K562 (cell line): ENCODE data around the gene KCTD13.

Experiments used
- ATF2 ChIP-seq: sonication (generic); formaldehyde crosslinking; IDR thresholded peaks from 2 replicates; pipeline ENCODE4 v1.8.1; 2022; ENCODE audit warnings: missing genetic modification reagents
- CTCF ChIP-seq, 3 experiments: IDR thresholded peaks in 2 of 3; conservative IDR thresholded peaks in 1 of 3; 2 replicates each; pipeline ENCODE4 v1.5.1; 2011 to 2012; ENCODE audit warnings: low read length in 3 of 3, mild to moderate bottlenecking in 3 of 3, control low read depth in 2 of 3, improper control_type of control experiment in 1 of 3, inconsistent platforms in 1 of 3, low read depth in 1 of 3, mixed read lengths in 1 of 3, moderate library complexity in 1 of 3; ENCODE audit not compliant: insufficient read depth in 2 of 3
- GATA2 ChIP-seq: sonication (generic); formaldehyde crosslinking; IDR thresholded peaks from 2 replicates; pipeline ENCODE4 v1.4.0; 2020; ENCODE audit warnings: mild to moderate bottlenecking, missing genetic modification reagents
- PBX2 ChIP-seq, 2 experiments: IDR thresholded peaks in 1 of 2; conservative IDR thresholded peaks in 1 of 2; 2 replicates each; pipeline ENCODE4 v1.6.1; 2016; ENCODE audit warnings: low read depth in 2 of 2, mild to moderate bottlenecking in 1 of 2, missing compliant biosample characterization in 1 of 2, missing genetic modification characterization in 1 of 2, moderate library complexity in 1 of 2
- PTBP1 ChIP-seq: fragments of 200-400 bp; formaldehyde crosslinking; IDR thresholded peaks from 2 replicates; pipeline ENCODE4 v1.6.1; 2017; ENCODE audit warnings: low read depth, low read length
- RBM17 ChIP-seq: fragments of 200-400 bp; formaldehyde crosslinking; IDR thresholded peaks from 2 replicates; pipeline ENCODE4 v1.6.1; 2017; ENCODE audit warnings: low read depth, mild to moderate bottlenecking, low read length, borderline replicate concordance
- SAP30 ChIP-seq: fragments of 200-600 bp; sonication (generic); IDR thresholded peaks from 2 replicates; pipeline ENCODE4 v1.6.1; 2012; ENCODE audit warnings: borderline replicate concordance, low read depth, mild to moderate bottlenecking, moderate library complexity, low read length, control low read depth, inconsistent platforms; ENCODE audit not compliant: insufficient read depth, poor library complexity, severe bottlenecking
- SLC30A9 ChIP-seq: fragments of 250-450 bp; sonication (Bioruptor Pico); IDR thresholded peaks from 2 replicates; pipeline ENCODE4 v1.8.0; 2022; ENCODE audit warnings: mild to moderate bottlenecking, moderate library complexity
- SRF ChIP-seq, 2 experiments: fragments of 250-450, 450-650 bp in 1 of 2; sonication (Bioruptor Pico) in 1 of 2; sonication (generic) in 1 of 2; formaldehyde crosslinking; IDR thresholded peaks; 2 replicates each; pipeline versions ENCODE4 v1.5.0 to v1.5.1; 2020 to 2022; ENCODE audit warnings: mild to moderate bottlenecking in 1 of 2, missing genetic modification reagents in 1 of 2
- ZBTB43 ChIP-seq: sonication (generic); formaldehyde crosslinking; IDR thresholded peaks from 2 replicates; pipeline ENCODE4 v1.8.0; 2023; ENCODE audit warnings: mild to moderate bottlenecking, missing genetic modification reagents
- ZNF239 ChIP-seq: fragments of 250-450 bp; sonication (Bioruptor Pico); IDR thresholded peaks from 2 replicates; pipeline ENCODE4 v1.4.0; 2020; ENCODE audit warnings: mild to moderate bottlenecking
- ZNF384 ChIP-seq: IDR thresholded peaks from 2 replicates; pipeline ENCODE4 v1.6.1; 2012; ENCODE audit warnings: low read depth, low read length, improper control_type of control experiment

GRCh38 chr16:29894352-29894751 is 31.7 kb downstream of the KCTD13 start:
- TF ChIP-seq SAP30 (no peak), PBX2 (CRISPR knock-in tag; IDR thresholded peaks at IDR 0.05; ENCODE audit: low read depth) (no peak), PBX2 (tag; conservative IDR thresholded peaks at IDR 0.05; ENCODE audit: low read depth) (no peak), SRF (CRISPR knock-in tag; IDR thresholded peaks at IDR 0.05) (no peak), CTCF (IDR thresholded peaks at IDR 0.05 in 2 of 3, conservative IDR thresholded peaks at IDR 0.05 in 1 of 3; ENCODE audit: insufficient read depth in 2 of 3, low read depth in 1 of 3, low read length in 3 of 3) (no peak), RBM17 (no peak), ZBTB43 (CRISPR knock-in tag) (no peak), PTBP1 (no peak), ZNF384 (no peak), ZNF239 (no peak), ATF2 (CRISPR knock-in tag) (no peak), GATA2 (CRISPR knock-in tag) (no peak), SLC30A9 (no peak)
